Eye (tissue), 1 donor: ENCODE data around the gene PTPRN2.
A peak's percentile ranks its signal among the peaks of the same experiment; 100 is the strongest.
"Not testable (repeated sequence)": the region's sequence is repeated elsewhere in the genome, so short reads cannot be mapped to it uniquely, and the experiment has no call there.

ENCODE experiments used
- DNase-seq: peaks from one replicate; pipeline ENCODE4 v3.0.0-alpha.2; 2015

PTPRN2 gene

DNA sequence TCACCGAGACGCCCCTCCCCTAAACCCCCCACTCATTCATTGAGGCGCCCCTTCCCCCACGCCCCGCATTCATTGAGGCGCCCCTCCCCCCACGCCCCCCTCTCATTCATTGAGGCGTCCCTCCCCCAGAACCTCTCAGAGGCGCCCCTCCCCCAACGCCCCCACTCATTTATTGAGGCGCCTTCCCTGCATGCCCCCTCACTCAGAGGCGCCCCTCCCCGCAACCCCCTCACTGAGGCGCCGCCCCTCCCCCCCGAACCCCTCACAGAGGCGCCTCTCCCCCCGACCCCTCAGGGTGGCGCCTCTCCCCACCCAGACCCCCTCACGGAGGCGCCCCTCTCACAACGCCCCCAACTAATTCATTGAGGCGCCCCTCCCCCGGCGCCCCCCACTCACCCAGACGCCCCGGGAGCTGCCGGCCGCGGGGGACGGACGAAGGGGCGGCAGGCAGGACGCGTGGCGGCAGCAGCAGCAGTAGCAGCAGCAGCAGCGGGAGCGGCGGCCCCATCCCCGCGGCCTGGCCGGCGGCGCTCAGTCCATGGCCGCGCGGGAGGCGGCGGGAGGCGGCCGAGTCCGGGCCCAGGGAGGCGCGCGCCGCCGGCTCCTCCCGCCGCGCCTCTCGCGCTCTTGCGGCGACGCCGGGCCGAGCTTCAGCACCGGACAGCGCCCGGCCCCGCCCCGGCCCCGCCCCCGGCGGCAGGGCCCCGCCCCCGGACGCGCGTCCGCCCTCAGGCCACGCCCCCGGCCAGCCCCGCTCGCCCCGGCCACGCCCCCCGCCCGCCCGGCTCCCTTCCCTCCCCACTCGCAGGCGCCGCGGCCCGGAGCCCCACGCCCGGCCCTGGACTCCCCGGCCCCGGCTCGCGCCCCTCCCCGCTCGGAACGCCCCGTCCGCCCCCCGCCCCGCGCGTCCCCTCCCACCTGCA, at the start of gene PTPRN2:
TSS of gene PTPRN2 (minus strand) at position 662 of the 923 bp plus-strand sequence.
- DNase-seq, result peak; percentile 82

DNA sequence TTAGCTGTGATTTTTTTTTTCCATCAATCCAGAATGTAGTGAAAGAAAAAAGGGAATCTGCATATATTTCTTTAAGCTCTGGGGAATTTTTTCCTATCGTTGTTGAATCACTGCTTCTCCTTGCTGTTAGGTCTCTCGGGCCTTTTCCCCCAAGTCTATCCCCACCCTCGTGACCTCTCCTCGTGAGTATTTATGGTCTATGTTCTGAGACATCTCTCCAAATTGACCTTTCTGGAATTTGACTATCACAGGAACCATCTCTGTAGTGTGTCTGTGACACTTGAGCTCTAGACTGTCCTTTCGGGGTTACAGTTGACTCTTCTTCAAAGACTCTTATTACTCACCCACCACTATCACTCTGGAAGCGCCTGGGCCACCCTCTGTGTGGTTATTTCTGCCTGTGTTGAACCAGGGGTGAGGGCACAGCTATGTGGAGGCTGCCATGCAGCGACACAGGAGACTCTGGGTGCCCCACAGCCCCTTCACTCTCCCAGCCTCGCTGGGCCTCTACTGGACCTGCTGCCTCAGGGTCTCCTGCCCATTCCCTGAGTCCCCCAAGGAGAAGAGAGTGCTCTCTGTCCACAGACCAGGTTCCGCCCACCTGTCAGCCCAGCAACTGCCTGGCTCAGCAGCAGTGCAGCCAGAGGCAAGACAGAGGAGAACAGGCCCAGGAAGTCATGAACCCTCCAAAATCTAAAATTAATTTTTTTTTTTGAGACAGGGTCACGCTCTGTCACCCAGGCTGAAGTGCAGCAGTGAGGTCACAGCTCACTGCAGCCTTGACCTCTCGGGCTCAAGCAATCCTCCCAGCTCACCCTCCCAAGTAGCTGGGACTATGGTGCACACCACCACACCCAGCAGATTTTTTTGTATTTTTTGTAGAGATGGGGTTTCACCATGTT, 45.7 kb upstream of the PTPRN2 start:
- no peak for DNase-seq

DNA sequence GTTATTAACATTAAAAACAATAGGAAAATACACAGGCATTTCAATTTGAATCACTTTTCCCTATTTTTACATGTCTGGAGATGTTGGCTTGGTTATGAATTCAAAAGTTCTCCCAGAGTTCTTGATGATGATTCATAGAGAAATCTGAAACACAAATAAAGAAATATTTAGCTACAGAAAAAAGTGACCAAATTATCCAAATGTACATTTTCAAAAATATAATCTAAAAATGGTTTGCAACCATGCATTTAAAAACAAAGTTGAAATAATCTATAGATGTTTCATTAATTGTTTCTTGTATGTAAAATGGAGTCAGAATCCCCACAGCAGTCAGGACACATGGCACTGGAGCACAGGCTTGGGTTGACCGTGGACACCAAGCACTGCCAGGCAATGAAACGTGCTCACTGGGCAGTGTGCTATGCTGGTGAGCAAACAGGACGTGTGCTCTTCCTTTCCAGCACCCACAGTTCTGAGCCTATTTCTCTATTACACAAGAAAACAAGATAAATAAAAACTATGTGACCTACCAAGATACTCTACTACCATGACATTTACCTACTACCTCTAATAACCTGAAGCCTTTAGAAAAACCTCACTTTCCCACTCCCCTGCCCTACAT, 44.1 kb upstream of the PTPRN2 start:
- DNase-seq, result no peak

DNA sequence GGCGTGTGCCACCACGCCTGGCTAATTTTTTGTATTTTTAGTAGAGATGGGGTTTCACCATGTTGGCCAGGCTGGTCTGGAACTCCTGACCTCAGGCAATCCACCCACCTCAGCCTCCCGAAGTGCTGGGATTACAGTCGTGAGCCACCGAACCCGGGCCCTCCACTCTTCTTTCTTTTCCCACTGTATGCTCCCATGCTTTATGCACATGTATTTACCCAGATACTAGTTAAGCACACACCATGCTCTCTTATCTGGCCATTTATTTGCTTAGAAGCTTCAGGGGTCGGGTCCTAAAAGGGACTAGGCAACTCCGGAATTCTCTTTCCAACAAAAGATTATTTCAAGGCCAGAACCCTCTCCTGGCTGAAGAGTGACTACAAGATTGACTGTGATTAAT, 38.7 kb upstream of the PTPRN2 start:
- not testable (repeated sequence) for DNase-seq

DNA sequence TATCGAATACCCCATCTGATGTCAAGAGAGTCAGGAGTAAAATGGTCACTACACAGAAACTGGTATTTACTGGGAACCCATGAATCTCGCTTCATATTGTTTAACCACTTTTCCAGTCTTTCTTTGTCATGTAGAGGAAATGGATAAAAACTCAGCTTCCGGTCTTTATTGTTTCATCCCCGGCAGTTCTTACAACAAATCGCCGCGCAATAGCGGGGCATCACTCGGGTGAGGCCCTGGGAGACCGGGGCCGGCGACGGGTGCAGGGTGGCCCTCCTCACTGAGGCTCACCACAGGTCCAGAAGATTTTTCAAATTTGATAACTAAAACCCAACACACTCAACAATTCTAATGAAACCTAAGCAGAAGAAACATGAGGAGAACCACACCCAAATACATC, 35.6 kb upstream of the PTPRN2 start:
- DNase-seq, result no peak

DNA sequence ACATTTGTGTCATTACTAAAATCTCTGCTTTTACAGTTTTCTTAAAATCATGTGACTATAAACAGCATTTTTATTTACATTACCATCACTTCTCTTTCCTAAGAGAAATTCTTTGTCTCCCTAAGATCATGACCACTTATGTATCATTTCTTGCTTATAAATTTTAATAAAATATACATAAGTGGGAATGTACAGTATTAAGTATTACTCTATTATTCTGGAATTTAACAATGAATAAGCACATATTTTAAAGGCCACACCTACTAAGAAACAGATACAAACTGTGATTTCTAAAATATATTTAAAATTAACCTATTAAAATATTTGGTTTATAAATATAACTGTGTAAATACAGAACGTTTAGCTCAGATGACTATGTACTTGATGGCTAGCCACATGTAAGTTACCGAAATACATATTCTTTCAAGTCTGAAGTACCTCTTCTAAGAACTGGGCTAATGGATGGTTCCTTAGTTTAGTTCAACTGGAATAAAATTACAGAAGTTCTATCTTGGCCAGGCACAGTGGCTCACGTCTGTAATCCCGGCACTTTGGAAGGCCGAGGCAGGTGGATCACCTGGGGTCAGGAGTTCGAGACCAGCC, 33.3 kb upstream of the PTPRN2 start:
- DNase-seq, result no peak

DNA sequence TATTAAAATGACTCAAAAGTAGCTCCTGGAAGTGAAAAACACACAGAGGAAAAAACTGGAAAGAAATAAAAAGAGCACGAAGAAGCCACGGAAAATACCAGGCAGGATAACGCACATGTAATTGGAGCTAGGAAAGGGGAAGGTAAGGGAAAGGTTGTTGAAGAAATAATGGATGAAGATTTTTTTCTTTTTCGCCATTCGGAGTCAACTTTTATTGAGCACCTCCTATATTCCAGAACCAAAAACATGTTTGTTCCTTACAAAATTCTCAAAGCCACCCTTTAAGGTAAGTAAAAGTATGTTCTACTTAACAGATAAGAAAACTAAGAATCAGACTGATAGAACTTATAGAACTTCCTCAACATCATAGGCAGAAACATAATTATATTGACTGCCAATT, 32.8 kb upstream of the PTPRN2 start:
- no peak for DNase-seq

DNA sequence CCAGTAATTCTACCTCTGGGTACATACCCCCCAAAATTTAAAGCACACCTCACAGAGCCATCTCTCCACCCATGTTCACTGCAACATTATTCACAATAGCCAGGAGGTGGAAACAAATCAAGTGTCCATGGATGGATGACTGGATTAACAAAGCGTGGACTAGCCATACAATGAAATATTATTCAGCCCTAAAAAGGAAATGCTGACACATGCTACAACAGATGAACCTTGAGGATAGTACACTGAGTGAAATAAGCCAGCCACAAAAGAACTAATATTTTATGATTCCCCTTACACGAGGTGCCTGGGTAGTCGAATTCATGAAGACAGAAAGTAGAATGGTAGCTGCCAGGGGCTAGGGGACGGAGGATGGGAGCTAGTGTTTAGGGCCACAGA, 31.1 kb upstream of the PTPRN2 start:
- no peak for DNase-seq

DNA sequence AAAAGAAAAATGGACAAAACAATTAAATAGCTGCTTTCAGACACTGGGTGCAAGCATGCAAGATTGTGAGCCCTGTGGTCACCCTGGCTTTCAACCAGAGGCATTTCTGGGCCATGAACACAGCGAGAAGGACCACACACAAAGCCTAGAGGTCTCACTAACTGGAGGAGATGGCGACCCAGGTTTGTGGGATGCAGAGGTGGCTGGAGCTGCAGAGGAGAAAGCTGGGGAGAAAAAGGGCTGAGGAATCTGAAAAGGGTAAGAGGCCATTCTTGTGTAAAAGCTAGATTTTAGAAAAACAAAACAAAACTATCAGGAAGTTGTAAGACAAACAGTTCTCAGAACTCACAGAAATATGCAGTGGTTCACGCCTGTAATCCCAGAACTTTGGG, 30.1 kb upstream of the PTPRN2 start:
- no peak for DNase-seq

DNA sequence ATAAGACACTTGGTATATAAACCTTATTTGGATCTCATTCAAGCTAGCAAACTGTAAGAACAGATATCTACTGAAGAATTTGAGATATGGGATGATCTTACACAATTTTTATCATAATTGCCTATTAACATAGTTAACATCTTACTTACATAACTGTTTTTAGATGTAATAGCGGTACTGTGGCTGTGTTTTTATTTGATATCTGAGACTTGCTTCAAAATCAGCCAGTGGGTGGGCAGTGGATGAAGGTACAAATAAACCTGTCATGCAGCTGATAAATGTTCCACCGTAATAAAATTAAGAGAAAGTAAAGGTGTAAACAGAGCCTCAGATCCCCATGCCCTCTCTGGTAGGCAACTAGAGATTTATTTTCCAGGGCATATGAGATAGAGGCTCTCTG, 28.4 kb upstream of the PTPRN2 start:
- no peak for DNase-seq

DNA sequence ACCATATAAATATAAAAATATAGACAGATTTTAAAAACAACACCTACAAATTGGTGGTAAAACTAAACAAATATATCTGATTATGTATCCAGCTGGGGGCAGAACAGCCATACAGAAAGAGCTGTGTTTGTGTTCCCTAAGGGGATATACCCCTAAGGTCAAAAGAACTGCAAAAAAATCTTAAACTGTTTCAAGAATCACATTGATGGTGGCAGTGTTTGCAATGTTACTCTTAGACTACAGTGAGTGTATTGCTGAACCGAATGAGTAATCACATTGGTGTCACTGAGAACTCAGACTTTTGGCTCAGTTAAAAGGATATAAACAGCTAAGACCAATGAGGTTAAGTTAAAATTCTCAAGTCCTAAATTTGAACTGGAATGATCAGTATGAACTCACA, 27.1 kb upstream of the PTPRN2 start:
- DNase-seq, result no peak

DNA sequence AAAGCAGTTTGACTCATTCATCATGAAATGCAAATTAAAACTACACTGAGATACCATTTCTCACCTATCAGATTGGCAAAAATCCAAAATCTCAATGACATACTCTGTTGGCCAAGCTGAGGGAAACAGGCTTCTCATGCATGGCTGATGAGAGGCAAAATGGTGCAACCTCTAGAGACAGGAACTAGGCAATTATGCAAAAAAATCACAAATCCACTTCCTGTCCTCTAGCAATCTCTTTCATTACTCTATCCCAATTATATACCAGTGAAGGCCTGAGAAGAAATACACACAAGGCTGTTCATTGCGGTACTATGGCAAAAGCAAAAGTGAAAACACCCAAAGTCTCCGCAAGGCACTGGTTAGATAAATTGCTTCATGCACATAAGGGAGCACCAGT, 25.9 kb upstream of the PTPRN2 start:
- DNase-seq, result no peak

DNA sequence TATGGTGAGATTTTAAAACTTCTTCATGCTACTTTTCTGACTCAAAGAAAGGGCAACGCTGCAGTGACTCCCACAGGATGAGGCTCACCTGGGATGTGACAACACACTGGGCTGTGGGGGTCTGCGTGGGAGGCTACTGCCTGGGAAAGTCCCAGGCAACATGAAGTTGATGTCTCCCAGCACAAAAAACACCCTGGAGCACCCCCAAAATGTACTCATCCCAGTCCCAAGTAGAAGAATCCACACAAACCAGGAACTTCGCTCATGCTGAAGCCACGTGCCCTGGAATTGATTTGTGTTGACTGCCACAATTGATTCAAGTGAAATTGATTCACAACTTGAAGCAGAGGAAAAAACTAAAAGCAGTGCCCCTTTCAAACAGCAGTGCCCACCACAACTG, 24.9 kb upstream of the PTPRN2 start:
- DNase-seq, result no peak

DNA sequence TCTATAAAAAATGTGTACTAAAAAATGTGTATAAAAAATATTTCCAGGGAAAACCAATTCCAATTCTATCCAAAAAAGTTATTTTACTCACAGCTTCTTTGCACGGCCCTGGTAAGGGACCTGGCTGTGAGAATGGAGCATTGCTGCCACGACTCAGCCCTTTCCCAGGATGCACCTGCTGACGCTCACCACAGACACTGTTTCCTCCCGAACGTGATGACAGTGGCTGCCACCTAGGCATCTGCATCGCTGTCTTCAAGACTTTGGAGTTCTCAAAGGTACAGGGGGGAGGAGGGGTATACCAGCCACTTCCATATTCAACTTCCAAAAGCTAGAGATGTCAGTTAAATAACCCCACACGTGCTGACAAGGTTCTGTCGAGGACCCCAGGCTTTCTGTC, 23.9 kb upstream of the PTPRN2 start:
- DNase-seq, result no peak

DNA sequence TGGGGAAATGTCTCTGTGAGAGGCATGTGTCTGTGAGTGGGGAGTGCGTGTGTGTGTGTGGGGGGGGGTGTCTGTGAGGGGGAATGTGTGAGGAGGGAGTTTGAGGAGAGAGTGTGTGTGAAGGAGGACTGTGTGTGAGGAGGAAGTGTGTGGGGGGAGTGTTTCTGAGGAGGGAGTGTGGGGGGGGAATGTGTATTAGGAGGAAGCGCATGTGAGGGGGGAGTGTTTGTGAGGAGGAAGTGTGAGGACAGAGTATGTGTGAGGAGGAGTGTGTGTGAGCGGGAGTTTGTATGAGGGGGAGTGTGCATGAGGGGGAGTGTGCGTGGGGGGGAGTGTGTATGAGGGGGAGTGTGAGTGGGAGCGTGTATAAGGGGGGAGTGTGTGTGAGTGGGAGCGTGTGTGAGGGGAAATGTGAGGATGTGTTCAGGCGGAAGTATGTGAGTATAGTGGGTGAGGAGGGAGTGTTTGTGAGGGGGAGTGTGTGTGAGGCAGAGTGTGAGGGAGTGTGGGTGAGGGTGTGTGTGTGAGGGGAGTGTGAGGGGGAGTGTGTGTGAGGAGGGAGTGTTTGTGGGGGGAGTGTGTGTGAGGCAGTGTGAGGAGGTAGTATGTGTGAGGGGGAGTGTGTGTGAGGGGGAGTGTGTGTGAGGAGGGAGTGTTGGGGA, 21.8 kb upstream of the PTPRN2 start:
- DNase-seq, result no peak

DNA sequence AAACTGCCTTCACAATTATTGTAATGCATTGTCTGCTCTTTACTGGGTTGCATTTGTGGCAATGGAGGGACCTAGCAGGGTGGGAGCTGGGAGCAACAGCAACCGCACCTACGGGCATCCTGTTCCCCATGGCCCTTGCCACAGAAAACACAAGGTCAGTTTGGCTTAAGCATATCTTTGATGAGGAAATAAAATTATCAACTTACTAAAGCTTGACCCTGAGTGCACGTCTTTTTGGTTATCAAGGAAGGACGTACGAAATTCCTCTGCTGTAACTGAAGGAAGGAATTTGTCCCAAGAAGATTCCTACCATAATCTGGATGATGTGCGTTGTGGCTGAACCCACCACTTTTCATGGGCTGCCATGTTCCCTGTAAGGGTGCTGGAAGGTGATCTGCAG, 19.9 kb upstream of the PTPRN2 start:
- DNase-seq, result no peak

DNA sequence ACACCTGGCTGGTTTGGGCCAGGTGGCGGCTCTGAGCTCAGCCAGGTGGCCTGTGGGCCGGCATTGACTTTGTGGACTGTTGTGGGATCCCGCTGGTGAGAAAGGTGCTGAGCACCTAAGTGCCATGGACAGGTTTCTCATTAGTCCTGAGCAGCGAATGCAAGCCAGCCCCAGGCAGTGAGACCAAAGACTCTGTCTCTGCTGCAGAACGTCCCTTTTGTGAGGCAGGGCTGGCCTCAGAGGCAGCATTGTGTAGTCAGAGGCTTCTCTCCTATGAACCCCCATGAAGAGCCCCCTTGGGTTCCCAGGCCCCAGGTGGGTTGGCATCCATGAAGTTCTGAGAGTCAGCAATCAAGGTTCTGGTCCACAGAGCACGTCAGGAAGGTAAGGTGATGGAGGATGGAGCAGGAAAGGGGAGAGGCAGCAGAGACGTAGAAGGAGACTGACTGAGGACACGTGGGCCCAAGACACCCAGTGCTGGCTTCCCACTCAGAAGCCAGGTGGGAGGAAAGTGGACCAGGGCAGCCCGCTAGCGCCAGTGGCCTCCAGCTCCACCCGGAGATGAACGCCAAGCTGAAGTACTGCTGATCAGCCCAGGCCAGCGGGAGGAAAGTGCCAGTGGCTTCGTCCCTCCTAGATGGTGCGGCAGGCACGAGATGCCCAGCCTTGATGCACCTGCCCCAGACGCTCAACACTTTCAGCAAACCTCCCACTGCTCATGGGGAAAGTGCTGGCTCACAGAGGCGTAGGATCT, 19.2 kb upstream of the PTPRN2 start:
- no peak for DNase-seq

DNA sequence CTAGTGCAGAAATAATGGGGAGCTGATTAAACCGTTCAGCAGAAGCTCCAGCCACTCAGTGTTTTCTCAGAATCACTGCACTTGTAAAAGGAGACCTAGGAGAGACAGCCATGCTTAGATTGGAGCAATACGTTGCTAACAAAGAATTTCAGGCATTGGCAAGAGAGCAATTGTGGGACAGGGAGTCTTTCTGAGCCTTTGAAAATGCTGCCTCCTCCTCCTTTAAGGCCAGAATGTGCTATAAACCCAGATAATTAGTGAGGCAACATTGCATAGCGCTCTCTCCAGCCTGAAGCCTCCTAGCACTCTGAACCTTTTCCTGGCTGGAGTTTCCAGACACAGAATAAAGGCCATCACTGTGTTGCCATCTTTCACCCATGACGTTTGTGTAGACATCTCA, 18.5 kb upstream of the PTPRN2 start:
- no peak for DNase-seq

DNA sequence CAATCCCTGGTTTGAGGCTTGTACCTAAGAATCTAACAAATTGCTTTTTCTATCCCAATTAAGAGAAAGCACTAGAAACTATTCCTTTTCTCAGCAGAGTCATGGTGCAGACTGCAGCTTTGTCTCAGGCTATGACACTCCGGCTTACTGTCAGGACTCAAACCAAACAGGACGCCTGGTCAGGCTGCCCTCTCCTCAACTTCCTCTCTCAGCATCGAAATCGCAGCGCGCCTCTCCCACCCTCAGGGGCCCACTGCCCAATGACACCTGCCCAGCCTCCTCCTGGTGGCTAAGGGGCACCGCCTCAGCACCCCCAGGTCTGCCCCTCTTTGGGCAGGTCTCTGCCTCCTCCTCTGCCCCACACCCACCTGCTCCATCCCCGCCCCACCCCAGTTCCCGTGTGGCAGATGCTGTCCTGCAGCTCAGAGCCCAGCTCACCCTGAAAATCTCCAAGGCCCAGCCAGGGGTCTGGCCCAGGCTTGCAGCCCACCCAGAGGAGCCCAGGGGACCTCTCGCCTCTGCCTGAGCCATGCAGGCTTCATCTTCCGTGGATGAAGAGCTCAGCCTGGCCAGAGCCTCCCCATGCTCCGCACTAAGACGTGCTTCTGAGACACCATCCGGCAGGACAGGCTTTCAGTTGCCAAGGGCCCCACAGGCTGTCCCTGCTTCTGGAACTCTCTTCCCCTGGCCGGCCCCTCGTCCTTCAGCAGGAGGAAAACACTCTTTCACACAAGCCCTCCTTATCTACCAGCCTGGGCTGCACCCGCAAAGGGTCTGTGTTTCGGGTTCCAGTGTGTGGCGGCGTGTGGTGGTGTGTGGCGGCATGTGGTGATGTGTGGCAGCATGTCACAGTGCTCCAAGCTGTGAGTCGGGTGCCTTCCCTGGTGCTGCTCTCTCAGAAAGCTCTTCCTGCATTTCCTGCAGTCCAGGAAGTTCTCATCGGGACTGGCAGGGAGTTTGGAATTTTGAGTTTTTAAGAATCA, 16.4 kb upstream of the PTPRN2 start:
- no peak for DNase-seq
